Upper lobe of right lung (tissue), 1 donor: Measurements from ENCODE around the gene IFFO2. TPM values are rescaled to one million over a fixed set of nuclear protein-coding genes. Genes with fewer than 3 reads are reported as not detected.

Source experiments
- ATAC-seq: fragments of 200-7000 bp; cut with Tn5 transposase; one replicate; pipeline ENCODE4 v1.9.1; 2020; ENCODE audit warnings: mild to moderate bottlenecking, moderate library complexity
- DNase-seq: peaks from one replicate; pipeline ENCODE4 v3.0.0-alpha.2; 2020
- H3K27ac ChIP-seq: fragments of 200-600 bp; one replicate; pipeline ENCODE4 v1.8.0; 2022
- H3K27me3 ChIP-seq: fragments of 200-600 bp; one replicate; pipeline ENCODE4 v1.8.0; 2022; ENCODE audit warnings: mild to moderate bottlenecking
- H3K36me3 ChIP-seq: fragments of 200-600 bp; one replicate; pipeline ENCODE4 v1.8.0; 2022
- H3K4me1 ChIP-seq: fragments of 200-600 bp; one replicate; pipeline ENCODE4 v1.8.0; 2022
- H3K4me3 ChIP-seq: fragments of 200-600 bp; one replicate; pipeline ENCODE4 v1.8.0; 2022; ENCODE audit warnings: mild to moderate bottlenecking
- H3K9me3 ChIP-seq: fragments of 200-600 bp; one replicate; pipeline ENCODE4 v1.8.0; 2022
- intact Hi-C: fragments of 100-400 bp; cut with DNase I; formaldehyde crosslinking; loops from one replicate; pipeline ENCODE4 v1.11.0; 2022
- total RNA-seq: library from RNA; stranded (reverse); fragmentation: NEBNext Ultra II Directional; extraction: Animal tissue kit (Norgen Biotek cat#: 25700); gene quantifications from one replicate; pipeline ENCODE4 v1.2.1, GENCODE V29; 2021
- TF ChIP-seq, protein P1 (sequence below): fragments of 200-600 bp; IDR thresholded peaks from one replicate; pipeline ENCODE4 v1.8.0; 2022; ENCODE audit warnings: antibody characterized with exemption
- donor health status: DM: no; HTN: yes; CAD: no; lungs with severe emphysema.

The IFFO2 gene
- total RNA-seq, 1 donor from 2014 or later: 15.4 TPM

DNA sequence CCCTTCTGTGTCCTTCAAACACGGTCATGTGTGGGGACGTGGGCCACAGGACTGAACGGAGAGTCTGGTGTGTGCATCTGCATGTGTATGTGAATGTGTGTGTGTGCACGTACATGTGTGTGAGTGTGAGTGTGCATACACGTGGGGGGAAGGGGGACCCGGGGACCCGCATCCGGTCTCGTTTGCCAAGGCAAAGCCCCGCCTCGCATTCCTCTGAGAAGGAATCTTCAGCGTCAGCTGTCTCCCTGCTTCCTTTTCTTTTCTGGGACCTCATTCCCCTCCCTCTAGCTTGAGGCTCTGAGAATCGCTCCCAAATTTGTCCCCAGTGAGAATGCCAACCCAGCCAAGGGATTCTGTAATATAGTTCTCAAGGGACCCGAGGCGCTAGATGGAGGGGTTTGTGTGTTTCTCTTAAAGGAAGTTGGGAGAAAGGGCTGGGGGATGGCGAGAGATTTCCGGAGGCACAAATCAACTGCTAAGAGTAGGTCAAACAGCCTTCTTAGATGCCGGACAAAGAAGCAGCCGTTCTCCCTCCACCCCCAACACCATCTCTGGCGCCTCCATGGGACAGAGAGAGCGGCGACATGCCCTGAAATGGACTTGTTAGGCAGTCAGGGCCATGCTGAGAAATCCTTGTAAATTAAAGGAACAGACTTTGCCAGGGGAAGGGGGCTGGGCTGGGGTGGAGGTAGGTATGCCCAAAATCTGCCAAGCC, 6.6 kb downstream of the IFFO2 start:
- Histone ChIP-seq H3K4me3 (peak overlapping the region; percentile 53), H3K9me3 (no peaks in the 10 kb centered on the region), H3K27ac (peak overlapping the region; percentile 94), H3K4me1 (peaks cover 92% of the 10 kb centered on the region), H3K36me3 (no peaks in the 10 kb centered on the region), H3K27me3 (no peaks in the 10 kb centered on the region)
- TF ChIP-seq, protein P1, sequence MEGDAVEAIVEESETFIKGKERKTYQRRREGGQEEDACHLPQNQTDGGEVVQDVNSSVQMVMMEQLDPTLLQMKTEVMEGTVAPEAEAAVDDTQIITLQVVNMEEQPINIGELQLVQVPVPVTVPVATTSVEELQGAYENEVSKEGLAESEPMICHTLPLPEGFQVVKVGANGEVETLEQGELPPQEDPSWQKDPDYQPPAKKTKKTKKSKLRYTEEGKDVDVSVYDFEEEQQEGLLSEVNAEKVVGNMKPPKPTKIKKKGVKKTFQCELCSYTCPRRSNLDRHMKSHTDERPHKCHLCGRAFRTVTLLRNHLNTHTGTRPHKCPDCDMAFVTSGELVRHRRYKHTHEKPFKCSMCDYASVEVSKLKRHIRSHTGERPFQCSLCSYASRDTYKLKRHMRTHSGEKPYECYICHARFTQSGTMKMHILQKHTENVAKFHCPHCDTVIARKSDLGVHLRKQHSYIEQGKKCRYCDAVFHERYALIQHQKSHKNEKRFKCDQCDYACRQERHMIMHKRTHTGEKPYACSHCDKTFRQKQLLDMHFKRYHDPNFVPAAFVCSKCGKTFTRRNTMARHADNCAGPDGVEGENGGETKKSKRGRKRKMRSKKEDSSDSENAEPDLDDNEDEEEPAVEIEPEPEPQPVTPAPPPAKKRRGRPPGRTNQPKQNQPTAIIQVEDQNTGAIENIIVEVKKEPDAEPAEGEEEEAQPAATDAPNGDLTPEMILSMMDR: peak; percentile 18
- DNase-seq (no peak), ATAC-seq (peak; percentile 11)
- intact Hi-C loops: no loop called here

DNA sequence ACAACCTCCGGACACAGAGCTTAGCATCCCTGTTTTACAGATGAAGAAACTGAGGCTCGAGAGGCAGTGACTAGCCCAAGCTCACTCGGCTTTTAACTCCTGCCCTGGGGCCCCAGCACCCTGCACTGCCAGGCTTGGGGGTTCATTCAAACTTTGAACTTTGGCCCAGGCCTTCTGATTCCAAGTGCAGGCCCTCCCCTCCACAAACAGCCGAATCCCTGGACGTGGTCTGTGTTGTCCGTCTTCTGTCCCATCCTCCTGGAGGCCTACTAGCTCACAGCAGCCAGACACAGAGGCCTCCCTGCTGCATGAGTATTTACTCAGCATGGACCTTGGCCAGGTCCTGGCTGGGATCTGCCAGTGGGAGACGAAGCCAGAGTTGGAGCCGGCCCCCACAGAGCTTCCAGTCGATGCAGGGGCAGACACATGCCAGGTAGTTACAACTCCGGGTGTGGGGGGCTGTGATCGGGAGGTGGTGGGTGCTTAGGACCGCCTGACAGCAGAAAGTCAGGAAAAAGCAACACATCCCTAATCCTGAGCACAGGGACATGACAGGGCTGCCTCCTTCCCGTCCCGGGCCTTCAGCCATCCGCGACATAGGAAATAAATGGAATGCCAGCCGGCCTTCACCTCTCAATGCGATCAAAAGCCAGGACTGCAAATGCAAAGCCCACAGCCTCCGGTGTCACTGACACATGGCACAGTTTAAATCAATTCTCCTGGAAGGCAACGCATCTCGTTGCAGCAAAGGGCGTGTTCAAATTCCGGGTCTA, 7.4 kb downstream of the IFFO2 start:
- DNase-seq: no peak
- Histone ChIP-seq H3K4me3 (peak overlapping the region; percentile 53), H3K27me3 (no peaks in the 10 kb centered on the region), H3K27ac (peak overlapping the region; percentile 94), H3K36me3 (no peaks in the 10 kb centered on the region), H3K4me1 (peaks cover 91% of the 10 kb centered on the region), H3K9me3 (no peaks in the 10 kb centered on the region)
- intact Hi-C loops: no loop called here
- TF ChIP-seq, protein P1: no peak
- ATAC-seq: no peak

DNA sequence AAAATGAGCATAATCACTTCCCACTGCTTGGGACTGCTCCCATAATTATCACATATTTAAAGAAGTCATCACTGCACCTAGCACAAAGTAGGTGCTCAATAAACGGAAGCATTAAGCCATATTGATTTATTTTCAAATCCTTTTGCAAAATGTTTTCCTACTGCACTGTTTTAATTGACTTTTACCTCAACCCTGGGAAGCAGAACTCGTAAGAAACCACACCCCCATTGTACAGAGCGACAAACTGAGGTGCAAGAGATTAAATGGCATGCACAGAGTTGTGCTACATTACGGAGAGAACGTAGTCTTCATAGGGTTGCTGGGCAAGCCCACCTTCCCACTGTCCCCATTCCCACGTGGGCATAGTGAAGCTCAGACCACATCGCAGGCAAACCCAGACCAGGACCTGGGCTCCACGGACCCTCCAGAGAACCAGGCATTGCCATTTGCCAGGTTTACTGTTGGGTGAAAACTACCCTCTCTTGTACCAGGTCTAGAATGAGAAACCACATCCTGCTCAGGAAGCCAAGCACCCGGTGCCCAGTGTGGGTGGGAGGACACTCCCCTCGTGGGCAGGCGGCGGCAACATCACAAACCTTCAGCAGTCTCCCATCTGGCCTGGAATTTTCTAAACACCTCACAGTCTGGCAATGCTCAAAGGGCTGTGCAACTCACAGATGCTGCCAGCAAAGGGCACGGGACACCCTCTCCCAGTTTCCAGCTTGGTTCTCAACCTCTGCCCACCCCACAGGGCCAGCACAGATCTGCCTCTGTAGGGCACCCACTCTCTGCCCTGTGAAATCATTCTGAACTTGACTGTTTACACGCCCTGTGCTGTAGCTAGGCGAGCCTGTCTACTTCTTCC, 8.2 kb downstream of the IFFO2 start:
- Histone ChIP-seq H3K27me3 (no peaks in the 10 kb centered on the region), H3K36me3 (no peaks in the 10 kb centered on the region), H3K9me3 (no peaks in the 10 kb centered on the region), H3K27ac (peak overlapping the region; percentile 94), H3K4me1 (peaks cover 86% of the 10 kb centered on the region), H3K4me3 (no peak overlapping the region)
- ATAC-seq: peak; percentile 30
- intact Hi-C loops: no loop called here
- no peak for DNase-seq
- TF ChIP-seq, protein P1: no peak

DNA sequence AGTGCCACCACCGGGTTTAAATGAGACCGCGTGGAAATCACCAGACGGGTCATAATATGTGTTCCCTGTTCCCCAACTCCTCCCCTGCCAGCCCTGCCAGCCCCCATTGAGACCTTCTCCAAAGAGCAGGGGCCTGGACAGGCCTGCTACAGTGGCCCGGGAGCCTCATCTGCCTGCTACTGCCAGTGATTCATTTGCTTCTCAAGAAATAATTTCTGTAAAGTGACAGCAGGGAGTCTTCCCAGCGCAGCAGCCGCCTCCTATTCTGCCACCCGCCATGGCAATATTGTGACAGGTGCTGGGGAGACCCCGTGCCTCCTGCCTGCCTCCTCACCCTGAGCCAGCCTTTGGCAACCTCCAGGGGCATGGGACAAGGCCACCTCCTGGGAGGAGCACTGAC, 8.9 kb downstream of the IFFO2 start:
- intact Hi-C loops: no loop called here
- H3K36me3 ChIP-seq: no peaks in the 10 kb centered on the region
- H3K4me1 ChIP-seq: peaks cover 81% of the 10 kb centered on the region
- ATAC-seq: no peak
- no peaks in the 10 kb centered on the region for H3K27me3 ChIP-seq
- peak overlapping the region; percentile 94 for H3K27ac ChIP-seq
- H3K9me3 ChIP-seq: no peaks in the 10 kb centered on the region
- no peak for DNase-seq
- H3K4me3 ChIP-seq: no peak overlapping the region
- TF ChIP-seq, protein P1: no peak

DNA sequence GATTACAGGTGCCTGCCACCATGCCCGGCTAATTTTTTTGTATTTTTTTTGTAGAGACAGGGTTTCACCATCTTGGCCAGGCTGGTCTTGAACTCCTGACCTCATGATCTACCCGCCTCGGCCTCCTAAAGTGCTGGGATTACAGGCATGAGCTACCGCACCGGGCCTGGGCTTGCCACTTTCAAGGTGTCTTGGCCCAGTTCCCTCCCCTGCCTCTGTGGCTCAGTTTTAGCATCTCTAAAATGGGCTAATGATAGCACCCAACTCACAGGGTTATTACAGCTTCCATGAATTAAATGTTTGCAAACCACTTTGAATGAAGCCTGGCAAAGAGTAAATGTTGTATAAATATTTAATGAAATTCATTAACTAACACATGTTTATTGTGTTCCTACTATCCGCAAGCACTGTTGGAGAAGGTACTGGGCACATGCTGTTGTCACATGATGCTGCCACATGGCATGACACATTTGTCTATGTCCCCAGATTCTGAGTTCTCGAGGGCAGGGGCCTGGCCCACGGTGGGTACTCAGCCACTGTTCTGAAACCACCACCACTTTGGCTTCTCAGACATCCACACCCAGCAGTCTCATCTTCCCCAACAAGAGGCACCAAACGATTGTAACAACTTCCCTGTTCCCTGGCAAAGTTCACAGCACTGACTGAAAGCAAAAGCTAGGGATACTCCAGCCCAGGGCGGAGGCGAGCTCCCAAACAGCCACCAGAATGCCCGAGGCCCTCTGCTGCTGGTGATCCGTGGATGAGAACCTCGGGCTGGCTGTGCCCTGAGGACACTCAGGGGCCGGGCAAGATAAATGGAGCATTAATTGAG, 9.7 kb downstream of the IFFO2 start:
- ATAC-seq (peak; percentile 13), DNase-seq (no peak)
- no peaks in the 10 kb centered on the region for H3K9me3 ChIP-seq
- H3K27ac ChIP-seq: peak overlapping the region; percentile 33
- peaks cover 81% of the 10 kb centered on the region for H3K4me1 ChIP-seq
- H3K4me3 ChIP-seq: no peak overlapping the region
- no peaks in the 10 kb centered on the region for H3K36me3 ChIP-seq
- intact Hi-C loops: no loop called here
- no peaks in the 10 kb centered on the region for H3K27me3 ChIP-seq
- TF ChIP-seq, protein P1: no peak
